Nephron (organoid): ENCODE results near the gene SMOC1.
"Not testable (repeated sequence)": the region's sequence is repeated elsewhere in the genome, so short reads cannot be mapped to it uniquely, and the experiment has no call there.

Experiments
- H3K27ac Mint-ChIP-seq, 3 experiments: 2 replicates each; pipeline ENCODE4 v1.8.0; 2020; ENCODE audit warnings: mixed read lengths in 3 of 3, mild to moderate bottlenecking in 2 of 3, moderate library complexity in 1 of 3
- H3K27me3 Mint-ChIP-seq: 2 replicates; pipeline ENCODE4 v1.8.0; 2021; ENCODE audit warnings: low read depth, mild to moderate bottlenecking, moderate library complexity, mixed read lengths
- H3K36me3 Mint-ChIP-seq: 2 replicates; pipeline ENCODE4 v1.8.0; 2020; ENCODE audit warnings: low read depth, mixed read lengths
- H3K4me1 Mint-ChIP-seq: 2 replicates; pipeline ENCODE4 v1.8.0; 2020; ENCODE audit warnings: mixed read lengths
- H3K4me3 Mint-ChIP-seq, 3 experiments: 2 replicates each; pipeline ENCODE4 v1.8.0; 2020; ENCODE audit warnings: mild to moderate bottlenecking in 3 of 3, mixed read lengths in 3 of 3, moderate library complexity in 2 of 3
- H3K9me3 Mint-ChIP-seq: 2 replicates; pipeline ENCODE4 v1.8.0; 2020; ENCODE audit warnings: mixed read lengths
- TF ChIP-seq, protein P1 (sequence below), 3 experiments: fragments of 200-600 bp; sonication (generic); IDR thresholded peaks; one replicate each; pipeline ENCODE4 v1.5.0; 2021; ENCODE audit warnings: antibody characterized with exemption in 3 of 3; ENCODE audit not compliant: unreplicated experiment in 3 of 3

Gene SMOC1

DNA sequence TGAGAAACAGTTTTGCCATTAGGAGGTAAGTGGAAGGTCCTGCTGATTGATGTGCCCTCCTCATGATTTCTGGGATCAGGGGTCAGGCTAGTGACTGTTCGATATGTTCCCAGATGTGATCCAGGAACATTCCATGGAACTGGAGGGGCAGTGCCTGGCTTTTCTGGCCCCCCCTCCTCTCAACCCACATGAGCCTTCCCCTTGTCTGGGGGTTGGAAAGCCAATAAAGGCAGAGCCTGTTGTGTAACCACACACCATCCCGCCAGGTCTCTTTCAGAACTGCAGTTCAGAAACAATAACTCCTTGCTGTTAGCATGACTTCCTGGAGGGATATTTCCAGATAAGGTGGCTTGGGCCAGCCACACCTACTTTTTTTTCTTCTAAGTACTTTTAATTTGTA is 17.8 kb downstream of the SMOC1 start:
- Mint-ChIP-seq H3K9me3 (peaks cover 38% of the 10 kb centered on the region), H3K36me3 (peaks cover 19% of the 10 kb centered on the region), H3K4me3 (no peak overlapping the region), H3K4me1 (no peaks in the 10 kb centered on the region), H3K27me3 (peaks cover 4% of the 10 kb centered on the region), H3K27ac (no peak overlapping the region)
- TF ChIP-seq, protein P1, sequence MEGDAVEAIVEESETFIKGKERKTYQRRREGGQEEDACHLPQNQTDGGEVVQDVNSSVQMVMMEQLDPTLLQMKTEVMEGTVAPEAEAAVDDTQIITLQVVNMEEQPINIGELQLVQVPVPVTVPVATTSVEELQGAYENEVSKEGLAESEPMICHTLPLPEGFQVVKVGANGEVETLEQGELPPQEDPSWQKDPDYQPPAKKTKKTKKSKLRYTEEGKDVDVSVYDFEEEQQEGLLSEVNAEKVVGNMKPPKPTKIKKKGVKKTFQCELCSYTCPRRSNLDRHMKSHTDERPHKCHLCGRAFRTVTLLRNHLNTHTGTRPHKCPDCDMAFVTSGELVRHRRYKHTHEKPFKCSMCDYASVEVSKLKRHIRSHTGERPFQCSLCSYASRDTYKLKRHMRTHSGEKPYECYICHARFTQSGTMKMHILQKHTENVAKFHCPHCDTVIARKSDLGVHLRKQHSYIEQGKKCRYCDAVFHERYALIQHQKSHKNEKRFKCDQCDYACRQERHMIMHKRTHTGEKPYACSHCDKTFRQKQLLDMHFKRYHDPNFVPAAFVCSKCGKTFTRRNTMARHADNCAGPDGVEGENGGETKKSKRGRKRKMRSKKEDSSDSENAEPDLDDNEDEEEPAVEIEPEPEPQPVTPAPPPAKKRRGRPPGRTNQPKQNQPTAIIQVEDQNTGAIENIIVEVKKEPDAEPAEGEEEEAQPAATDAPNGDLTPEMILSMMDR (IDR thresholded peaks at IDR 0.05; ENCODE audit: unreplicated experiment in 3 of 3): no peak

DNA sequence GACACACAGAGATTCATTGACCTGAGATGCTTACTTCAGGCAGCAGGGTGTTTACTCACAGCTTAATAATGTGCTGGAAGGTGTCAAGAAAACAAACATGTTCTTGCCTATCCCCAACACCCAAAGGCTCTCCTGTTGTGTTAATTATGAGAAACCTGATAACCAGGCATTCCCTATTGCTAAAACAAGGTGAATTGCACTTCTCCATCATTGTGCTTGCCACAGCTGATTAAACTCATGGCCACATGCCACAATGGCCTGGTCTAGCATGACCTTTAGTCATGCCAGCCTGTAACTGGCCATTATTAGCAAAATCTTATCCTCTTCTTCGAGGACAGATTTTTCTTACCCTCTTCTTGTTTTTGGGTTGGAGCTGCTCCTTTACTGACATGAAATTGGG is 21.4 kb downstream of the SMOC1 start:
- no peaks in the 10 kb centered on the region for H3K4me1 Mint-ChIP-seq

DNA sequence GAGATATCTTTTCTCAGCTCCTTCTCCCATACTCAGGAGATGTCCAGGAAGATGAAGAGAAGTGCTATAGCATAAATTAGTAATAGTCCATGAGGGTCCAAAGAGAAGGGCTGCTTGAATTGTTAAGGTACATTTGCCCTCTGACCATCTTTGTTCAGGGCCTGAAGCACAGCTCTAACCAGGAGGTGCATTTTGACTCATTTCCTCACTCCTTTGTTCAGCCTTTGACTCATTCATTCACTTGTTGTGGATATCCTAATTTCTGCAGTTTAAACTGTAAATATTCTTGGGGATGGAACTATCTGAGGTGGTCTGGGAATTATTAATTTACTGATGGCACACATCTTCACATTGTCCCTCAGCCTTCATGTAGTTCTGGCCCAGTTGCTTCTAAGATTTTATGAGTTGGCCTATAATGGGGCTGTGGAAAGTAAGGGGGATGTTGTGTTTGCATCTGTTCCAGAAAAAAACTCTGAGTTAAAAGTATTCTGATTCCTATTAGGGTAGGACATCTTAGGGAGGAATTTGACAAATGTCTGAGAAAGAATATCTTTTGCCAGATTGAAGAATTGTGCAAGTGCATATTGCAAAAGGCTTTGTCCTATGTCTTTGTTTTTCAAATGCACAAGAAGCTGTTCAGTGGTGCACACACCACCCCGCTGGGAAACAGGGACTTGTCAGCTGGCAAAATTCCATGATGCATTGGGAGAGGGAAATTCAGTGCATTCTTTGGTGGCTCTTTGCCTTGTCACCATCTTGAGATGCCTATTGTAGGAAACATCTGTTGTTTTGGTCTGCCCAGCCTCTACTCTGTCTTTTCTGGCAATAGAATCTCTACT is 22.1 kb downstream of the SMOC1 start:
- H3K4me3 Mint-ChIP-seq: no peak overlapping the region
- H3K4me1 Mint-ChIP-seq: no peaks in the 10 kb centered on the region
- H3K27me3 Mint-ChIP-seq: peaks cover 4% of the 10 kb centered on the region
- TF ChIP-seq, protein P1 (IDR thresholded peaks at IDR 0.05; ENCODE audit: unreplicated experiment in 3 of 3): no peak
- H3K36me3 Mint-ChIP-seq: peaks cover 15% of the 10 kb centered on the region
- peaks cover 22% of the 10 kb centered on the region for H3K9me3 Mint-ChIP-seq
- no peak overlapping the region for H3K27ac Mint-ChIP-seq

More for the DNA sequence above, 21.4 kb downstream of the SMOC1 start:
- Mint-ChIP-seq H3K27me3 (peaks cover 4% of the 10 kb centered on the region), H3K4me3 (no peak overlapping the region), H3K27ac (no peak overlapping the region), H3K9me3 (peaks cover 22% of the 10 kb centered on the region), H3K36me3 (peaks cover 15% of the 10 kb centered on the region)
- TF ChIP-seq, protein P1 (IDR thresholded peaks at IDR 0.05; ENCODE audit: unreplicated experiment in 3 of 3): no peak

DNA sequence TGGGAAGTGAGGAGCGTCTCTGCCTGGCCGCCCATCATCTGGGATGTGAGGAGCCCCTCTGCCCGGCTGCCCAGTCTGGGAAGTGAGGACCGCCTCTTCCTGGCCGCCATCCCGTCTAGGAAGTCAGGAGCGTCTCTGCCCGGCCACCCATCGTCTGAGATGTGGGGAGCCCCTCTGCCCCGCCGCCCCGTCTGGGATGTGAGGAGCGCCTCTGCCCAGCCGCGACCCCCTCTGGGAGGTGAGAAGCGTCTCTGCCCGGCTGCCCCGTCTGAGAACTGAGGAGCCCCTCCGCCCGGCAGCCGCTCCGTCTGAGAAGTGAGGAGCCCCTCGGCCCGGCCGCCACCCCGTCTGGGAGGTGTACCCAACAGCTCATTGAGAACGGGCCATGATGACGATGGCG is 23.8 kb downstream of the SMOC1 start:
- H3K4me3 Mint-ChIP-seq, H3K4me1 Mint-ChIP-seq, H3K27me3 Mint-ChIP-seq: not testable (repeated sequence)

DNA sequence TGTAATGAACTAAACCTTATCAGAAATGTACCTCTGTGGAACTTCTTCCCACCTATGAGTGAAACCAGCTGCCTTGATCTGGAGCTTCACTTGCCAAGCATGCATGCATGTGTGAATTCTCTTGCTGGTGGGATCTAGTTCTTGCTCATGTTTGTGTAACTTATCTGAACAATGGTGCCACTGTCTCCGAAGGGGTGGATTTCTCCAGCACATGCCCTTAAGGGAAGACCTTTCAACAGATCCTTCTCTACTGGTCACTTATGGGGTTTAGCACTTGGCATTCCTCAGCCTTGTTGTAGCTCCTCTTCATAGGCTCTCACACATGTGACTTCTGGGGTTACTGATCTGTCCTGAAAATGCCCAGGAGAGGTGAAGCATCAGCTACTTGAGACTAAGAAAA is 25.0 kb downstream of the SMOC1 start:
- H3K9me3 Mint-ChIP-seq: peaks cover 2% of the 10 kb centered on the region
- no peak overlapping the region for H3K27ac Mint-ChIP-seq
- no peak overlapping the region for H3K4me3 Mint-ChIP-seq

More for the DNA sequence above, 23.8 kb downstream of the SMOC1 start:
- peaks cover 12% of the 10 kb centered on the region for H3K9me3 Mint-ChIP-seq
- not testable (repeated sequence) for H3K27ac Mint-ChIP-seq, H3K36me3 Mint-ChIP-seq

DNA sequence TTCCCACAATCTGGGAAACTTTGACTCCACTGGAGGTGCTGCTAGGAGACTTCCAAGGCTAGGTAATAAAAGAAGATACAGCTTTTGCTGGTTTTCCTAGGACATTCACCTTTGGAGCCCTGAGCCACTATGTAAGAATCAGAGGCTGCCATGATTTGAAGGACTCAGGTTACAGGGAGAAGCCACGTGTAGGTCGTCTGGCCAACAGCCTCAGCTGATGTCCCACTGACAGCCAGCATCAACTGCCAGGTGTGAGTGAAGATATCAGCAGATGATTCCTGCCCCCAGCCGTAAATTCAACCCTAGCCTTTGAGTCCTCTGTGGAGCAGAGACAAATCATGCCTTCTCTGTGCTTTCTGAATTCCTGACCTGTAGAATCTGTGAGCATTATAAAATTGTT is 27.0 kb downstream of the SMOC1 start:
- H3K9me3 Mint-ChIP-seq: no peaks in the 10 kb centered on the region
- no peaks in the 10 kb centered on the region for H3K36me3 Mint-ChIP-seq
- no peaks in the 10 kb centered on the region for H3K4me1 Mint-ChIP-seq
- H3K27me3 Mint-ChIP-seq: no peaks in the 10 kb centered on the region
- no peak overlapping the region for H3K4me3 Mint-ChIP-seq
- TF ChIP-seq, protein P1 (IDR thresholded peaks at IDR 0.05; ENCODE audit: unreplicated experiment in 3 of 3): no peak
- no peak overlapping the region for H3K27ac Mint-ChIP-seq

More for the DNA sequence above, 25.0 kb downstream of the SMOC1 start:
- TF ChIP-seq, protein P1 (IDR thresholded peaks at IDR 0.05; ENCODE audit: unreplicated experiment in 3 of 3): no peak
- H3K27me3 Mint-ChIP-seq: no peaks in the 10 kb centered on the region
- H3K4me1 Mint-ChIP-seq: no peaks in the 10 kb centered on the region
- H3K36me3 Mint-ChIP-seq: no peaks in the 10 kb centered on the region
